Adipocyte (in vitro differentiated cells): Measurements from ENCODE around the gene MGLL.

ENCODE experiments used
- DNase-seq: peaks from one replicate; pipeline ENCODE4 v3.0.0-alpha.2; 2015; ENCODE audit warnings: low read depth
- H3K27me3 ChIP-seq: replicated peaks from 2 replicates; pipeline ENCODE4 v1.7.0; 2013; ENCODE audit warnings: mild to moderate bottlenecking, low read length, moderate library complexity; ENCODE audit not compliant: control insufficient read depth, insufficient read depth
- H3K36me3 ChIP-seq: 2 replicates; pipeline ENCODE4 v1.7.0; 2013; ENCODE audit warnings: low read length, mild to moderate bottlenecking, moderate library complexity; ENCODE audit not compliant: control insufficient read depth, insufficient read depth, severe bottlenecking
- H3K4me1 ChIP-seq: 2 replicates; pipeline ENCODE4 v1.7.0; 2013; ENCODE audit warnings: mild to moderate bottlenecking, low read length, moderate library complexity; ENCODE audit not compliant: control insufficient read depth, insufficient read depth
- H3K4me3 ChIP-seq: 2 replicates; pipeline ENCODE4 v1.7.0; 2013; ENCODE audit warnings: mild to moderate bottlenecking, low read length, moderate library complexity
- H3K9ac ChIP-seq: 2 replicates; pipeline ENCODE4 v1.7.0; 2013; ENCODE audit warnings: mild to moderate bottlenecking, low read length, moderate library complexity
- H3K9me3 ChIP-seq: 2 replicates; pipeline ENCODE4 v1.7.0; 2013; ENCODE audit warnings: mild to moderate bottlenecking, low read length, moderate library complexity; ENCODE audit not compliant: control insufficient read depth

The MGLL gene

GRCh38 chr3:127670761-127671522, 151.4 kb downstream of the MGLL start:
- H3K27me3 ChIP-seq, result no peaks in the 10 kb centered on the region
- no peak overlapping the region for H3K9ac ChIP-seq
- no peak for DNase-seq
- H3K36me3 ChIP-seq, result no peaks in the 10 kb centered on the region
- no peaks in the 10 kb centered on the region for H3K9me3 ChIP-seq
- H3K4me1 ChIP-seq, result peaks cover 12% of the 10 kb centered on the region
- no peak overlapping the region for H3K4me3 ChIP-seq

- no peaks in the 10 kb centered on the region for H3K27me3 ChIP-seq
- H3K36me3 ChIP-seq, result no peaks in the 10 kb centered on the region
- H3K4me1 ChIP-seq, result peaks cover 12% of the 10 kb centered on the region
- H3K9ac ChIP-seq, result no peak overlapping the region
- H3K4me3 ChIP-seq, result no peak overlapping the region
- DNase-seq, result no peak
- H3K9me3 ChIP-seq, result no peaks in the 10 kb centered on the region
Measured at GRCh38 chr3:127670229-127670559, 152.1 kb downstream of the MGLL start.

- H3K4me1 ChIP-seq, result peaks cover 12% of the 10 kb centered on the region
- no peaks in the 10 kb centered on the region for H3K36me3 ChIP-seq
- no peaks in the 10 kb centered on the region for H3K9me3 ChIP-seq
- H3K4me3 ChIP-seq, result no peak overlapping the region
- no peaks in the 10 kb centered on the region for H3K27me3 ChIP-seq
- no peak overlapping the region for H3K9ac ChIP-seq
- no peak for DNase-seq
Measured at GRCh38 chr3:127669541-127670228, 152.6 kb downstream of the MGLL start.

GRCh38 chr3:127668906-127669305, 153.4 kb downstream of the MGLL start:
- H3K4me3 ChIP-seq, result no peak overlapping the region
- H3K4me1 ChIP-seq, result peaks cover 12% of the 10 kb centered on the region
- H3K36me3 ChIP-seq, result no peaks in the 10 kb centered on the region
- no peaks in the 10 kb centered on the region for H3K9me3 ChIP-seq
- DNase-seq, result no peak
- no peaks in the 10 kb centered on the region for H3K27me3 ChIP-seq
- H3K9ac ChIP-seq, result no peak overlapping the region

- no peak overlapping the region for H3K4me3 ChIP-seq
- H3K27me3 ChIP-seq, result no peaks in the 10 kb centered on the region
- no peaks in the 10 kb centered on the region for H3K9me3 ChIP-seq
- H3K9ac ChIP-seq, result no peak overlapping the region
- DNase-seq, result no peak
- H3K36me3 ChIP-seq, result no peaks in the 10 kb centered on the region
- peaks cover 7% of the 10 kb centered on the region for H3K4me1 ChIP-seq
Measured at GRCh38 chr3:127667119-127667681, 155.1 kb downstream of the MGLL start.

GRCh38 chr3:127666676-127667075, 155.6 kb downstream of the MGLL start:
- H3K27me3 ChIP-seq, result no peaks in the 10 kb centered on the region
- DNase-seq, result no peak
- H3K4me1 ChIP-seq, result peaks cover 2% of the 10 kb centered on the region
- no peaks in the 10 kb centered on the region for H3K36me3 ChIP-seq
- no peak overlapping the region for H3K4me3 ChIP-seq
- H3K9ac ChIP-seq, result no peak overlapping the region
- H3K9me3 ChIP-seq, result no peaks in the 10 kb centered on the region

- H3K9ac ChIP-seq, result no peak overlapping the region
- no peak overlapping the region for H3K4me3 ChIP-seq
- no peaks in the 10 kb centered on the region for H3K27me3 ChIP-seq
- H3K4me1 ChIP-seq, result no peaks in the 10 kb centered on the region
- H3K36me3 ChIP-seq, result no peaks in the 10 kb centered on the region
- no peaks in the 10 kb centered on the region for H3K9me3 ChIP-seq
- DNase-seq, result no peak
Measured at GRCh38 chr3:127665586-127665985, 156.7 kb downstream of the MGLL start.

- DNase-seq, result no peak
- Histone ChIP-seq H3K4me1 (no peaks in the 10 kb centered on the region), H3K9me3 (no peaks in the 10 kb centered on the region), H3K27me3 (no peaks in the 10 kb centered on the region), H3K4me3 (no peak overlapping the region), H3K36me3 (no peaks in the 10 kb centered on the region), H3K9ac (no peak overlapping the region)
Measured at GRCh38 chr3:127665165-127665564, 157.2 kb downstream of the MGLL start.

GRCh38 chr3:127663151-127663550, 159.2 kb downstream of the MGLL start:
- H3K4me1 ChIP-seq, result no peaks in the 10 kb centered on the region
- H3K36me3 ChIP-seq, result no peaks in the 10 kb centered on the region
- DNase-seq, result no peak

GRCh38 chr3:127662001-127662469, 160.3 kb downstream of the MGLL start:
- H3K36me3 ChIP-seq, result no peaks in the 10 kb centered on the region
- no peak overlapping the region for H3K9ac ChIP-seq
- no peaks in the 10 kb centered on the region for H3K9me3 ChIP-seq
- no peaks in the 10 kb centered on the region for H3K4me1 ChIP-seq
- H3K27me3 ChIP-seq, result no peaks in the 10 kb centered on the region
- DNase-seq, result no peak
- H3K4me3 ChIP-seq, result no peak overlapping the region

More at GRCh38 chr3:127663151-127663550, 159.2 kb downstream of the MGLL start:
- H3K4me3 ChIP-seq, result no peak overlapping the region
- no peak overlapping the region for H3K9ac ChIP-seq
- H3K9me3 ChIP-seq, result no peaks in the 10 kb centered on the region
- H3K27me3 ChIP-seq, result no peaks in the 10 kb centered on the region

GRCh38 chr3:127661600-127661999, 160.7 kb downstream of the MGLL start:
- H3K9me3 ChIP-seq, result no peaks in the 10 kb centered on the region
- H3K27me3 ChIP-seq, result no peaks in the 10 kb centered on the region
- H3K9ac ChIP-seq, result no peak overlapping the region
- no peak for DNase-seq
- no peaks in the 10 kb centered on the region for H3K36me3 ChIP-seq
- no peak overlapping the region for H3K4me3 ChIP-seq
- H3K4me1 ChIP-seq, result no peaks in the 10 kb centered on the region
